Astrocyte of the spinal cord (primary cell): ENCODE results near the gene CLEC2B.

Experiments used
- DNase-seq: peaks from one replicate; pipeline ENCODE4 v3.0.0; 2011; ENCODE audit warnings: low read depth, low spot score
- H3K4me3 ChIP-seq: 2 replicates; pipeline ENCODE4 v1.5.1; 2011; ENCODE audit warnings: low read depth, mild to moderate bottlenecking, low read length, moderate library complexity
- in situ Hi-C: cut with HindIII; loops from 2 replicates; pipeline ENCODE4 v1.10.0; 2017; ENCODE audit warnings: low sequenced_read_pairs
- TF ChIP-seq, protein P1 (sequence below): IDR thresholded peaks from 2 replicates; pipeline ENCODE4 v1.5.1; 2012; ENCODE audit warnings: low read depth, mild to moderate bottlenecking, low read length, inconsistent platforms

Gene CLEC2B

DNA sequence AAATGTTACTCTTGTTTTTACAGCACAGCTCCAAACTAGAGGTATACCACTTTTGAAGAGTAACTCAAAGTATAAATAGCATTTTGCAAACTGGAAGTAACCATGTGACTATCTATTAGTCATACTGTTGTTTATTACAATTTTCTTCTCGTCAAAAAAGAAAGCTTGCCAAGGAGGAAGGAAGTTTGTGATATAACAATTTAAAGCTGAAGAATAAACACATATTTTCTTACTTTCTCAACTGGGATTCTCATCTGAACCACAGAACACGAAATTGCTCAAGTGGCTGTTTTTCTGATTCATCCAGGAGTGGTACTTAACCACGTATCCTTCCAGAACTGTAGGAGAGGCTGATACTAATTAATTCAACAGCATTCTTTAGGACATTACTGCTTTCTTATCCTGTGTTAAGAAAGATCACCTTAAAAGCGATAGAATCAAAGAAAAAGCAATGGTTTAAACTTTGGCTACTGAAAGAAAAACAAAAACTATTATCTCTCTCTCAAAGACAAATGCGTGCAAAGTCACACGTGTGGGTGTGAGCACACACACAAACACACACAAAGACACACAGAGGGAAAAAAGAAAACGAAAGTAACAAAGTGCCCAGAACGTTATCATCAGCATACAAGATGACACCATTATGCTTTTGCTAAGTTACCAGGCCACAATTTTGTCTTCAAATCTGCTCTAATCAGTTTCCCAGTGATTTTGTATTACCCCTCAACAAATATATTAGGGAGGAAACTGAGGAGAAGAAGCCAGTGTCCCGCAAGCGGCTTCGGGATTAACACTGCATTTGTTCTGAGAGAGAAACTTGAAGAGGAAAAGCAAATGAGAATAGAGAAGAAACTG is at the start of gene CLEC2B:
CLEC2B (minus strand) TSS at position 48 of the 855 bp plus-strand sequence.
- in situ Hi-C loops, result no loop called here
- H3K4me3 ChIP-seq, result peak within 1 kb of the TSS; percentile 46
- peak; percentile 83 for DNase-seq
- TF ChIP-seq, protein P1, sequence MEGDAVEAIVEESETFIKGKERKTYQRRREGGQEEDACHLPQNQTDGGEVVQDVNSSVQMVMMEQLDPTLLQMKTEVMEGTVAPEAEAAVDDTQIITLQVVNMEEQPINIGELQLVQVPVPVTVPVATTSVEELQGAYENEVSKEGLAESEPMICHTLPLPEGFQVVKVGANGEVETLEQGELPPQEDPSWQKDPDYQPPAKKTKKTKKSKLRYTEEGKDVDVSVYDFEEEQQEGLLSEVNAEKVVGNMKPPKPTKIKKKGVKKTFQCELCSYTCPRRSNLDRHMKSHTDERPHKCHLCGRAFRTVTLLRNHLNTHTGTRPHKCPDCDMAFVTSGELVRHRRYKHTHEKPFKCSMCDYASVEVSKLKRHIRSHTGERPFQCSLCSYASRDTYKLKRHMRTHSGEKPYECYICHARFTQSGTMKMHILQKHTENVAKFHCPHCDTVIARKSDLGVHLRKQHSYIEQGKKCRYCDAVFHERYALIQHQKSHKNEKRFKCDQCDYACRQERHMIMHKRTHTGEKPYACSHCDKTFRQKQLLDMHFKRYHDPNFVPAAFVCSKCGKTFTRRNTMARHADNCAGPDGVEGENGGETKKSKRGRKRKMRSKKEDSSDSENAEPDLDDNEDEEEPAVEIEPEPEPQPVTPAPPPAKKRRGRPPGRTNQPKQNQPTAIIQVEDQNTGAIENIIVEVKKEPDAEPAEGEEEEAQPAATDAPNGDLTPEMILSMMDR, result no peak

DNA sequence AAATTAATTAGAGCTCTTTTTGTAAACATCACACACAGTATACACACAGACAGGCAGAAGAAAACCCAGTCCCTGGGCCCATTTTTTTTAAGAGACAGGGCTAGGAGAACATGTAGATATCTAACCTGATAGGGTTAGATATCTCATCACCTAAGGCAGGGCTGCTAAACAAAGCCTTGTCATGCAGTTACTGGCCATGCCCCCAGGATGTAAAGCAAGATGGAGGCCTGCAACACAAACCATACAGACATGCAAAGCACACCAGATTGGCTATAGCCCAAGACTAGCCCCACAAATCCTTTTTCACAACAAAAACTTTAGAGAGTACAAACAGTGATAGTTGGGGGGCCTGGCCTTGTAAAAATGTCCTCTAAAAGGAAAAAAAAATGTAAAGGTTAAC is 42.6 kb upstream of the CLEC2B start:
- no peak for DNase-seq
- in situ Hi-C loops, result no loop called here
- TF ChIP-seq, protein P1, result no peak
- no peak overlapping the region for H3K4me3 ChIP-seq

DNA sequence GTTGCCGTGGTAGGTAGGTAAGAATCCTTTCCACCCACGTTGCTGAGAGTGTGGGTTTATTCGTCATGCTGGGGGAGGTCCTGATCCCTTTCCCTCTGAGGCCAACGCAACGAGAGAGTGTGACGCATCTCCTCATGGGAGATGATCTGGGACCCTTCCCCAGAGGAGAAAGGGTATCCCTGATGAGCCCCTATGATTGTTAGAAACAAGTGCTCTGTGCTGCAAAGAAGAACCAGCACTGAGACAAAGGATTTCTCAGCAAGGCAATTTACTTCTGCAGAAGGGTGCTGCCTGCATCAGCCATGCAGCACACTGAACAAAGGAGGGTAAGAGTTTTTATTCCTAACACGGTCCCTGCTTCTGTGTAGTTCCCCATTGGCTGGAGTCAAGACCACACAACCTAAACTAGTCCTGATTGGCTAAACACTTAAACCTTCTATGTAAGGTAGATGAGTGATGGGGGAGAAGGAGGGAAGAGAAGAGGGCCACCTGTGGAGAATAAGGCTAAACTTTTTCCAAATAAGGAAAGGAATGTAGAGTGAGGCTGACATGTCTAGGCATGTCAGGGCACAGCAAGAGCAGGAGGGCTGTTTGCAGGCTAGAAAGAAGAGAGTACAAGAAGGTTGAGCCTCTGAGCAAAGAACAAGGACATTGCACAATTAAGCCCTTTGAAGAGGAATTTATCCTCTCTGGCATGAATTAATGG is 41.7 kb upstream of the CLEC2B start:
- no peak overlapping the region for H3K4me3 ChIP-seq
- in situ Hi-C loops, result no loop called here
- TF ChIP-seq, protein P1, result no peak
- no peak for DNase-seq

DNA sequence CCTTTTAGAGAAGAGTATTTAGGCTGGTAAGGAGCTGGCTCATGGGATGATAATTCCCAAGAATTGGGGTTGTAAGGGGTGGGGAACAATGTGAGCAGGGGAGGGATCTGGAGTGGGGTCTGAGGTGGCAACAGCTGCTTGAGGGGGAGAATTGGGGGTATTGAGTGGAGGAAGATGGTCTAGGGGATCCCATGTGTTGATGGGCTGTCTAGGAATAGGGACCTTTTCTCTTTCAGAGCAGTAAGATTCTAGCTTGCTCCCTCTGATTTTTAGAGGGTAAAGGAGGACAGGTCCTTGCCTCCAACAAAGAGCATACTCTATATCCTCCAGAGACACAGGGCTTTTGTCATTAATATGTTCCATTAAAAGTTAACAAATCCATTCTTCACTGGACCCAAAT is 40.6 kb upstream of the CLEC2B start:
- TF ChIP-seq, protein P1, result no peak
- no peak for DNase-seq
- in situ Hi-C loops, result no loop called here
- H3K4me3 ChIP-seq, result no peak overlapping the region

GRCh38 chr12:9908350-9908749 is 39.2 kb upstream of the CLEC2B start:
- in situ Hi-C loops, result no loop called here
- TF ChIP-seq, protein P1, result no peak
- no peak for DNase-seq

DNA sequence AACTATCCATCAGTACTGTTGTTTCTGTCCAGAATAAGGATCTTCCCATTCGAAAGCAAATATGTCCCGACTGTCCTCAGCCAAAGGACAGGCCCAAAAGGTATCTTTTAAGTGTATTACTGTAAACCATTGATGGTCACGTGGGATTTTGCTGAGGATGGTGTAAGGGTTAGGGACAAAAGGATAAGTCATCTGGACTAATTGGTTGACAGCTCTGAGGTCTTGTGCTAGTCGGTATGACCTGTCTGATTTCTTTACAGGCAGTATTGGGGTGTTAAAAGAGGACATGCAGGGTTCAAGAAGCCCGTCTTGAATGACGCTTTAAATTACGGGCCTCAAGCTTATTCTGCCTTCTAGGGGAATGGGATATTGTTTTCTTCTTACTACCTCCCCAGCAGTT is 38.6 kb upstream of the CLEC2B start:
- TF ChIP-seq, protein P1, result no peak
- no peak for DNase-seq
- in situ Hi-C loops, result no loop called here
- no peak overlapping the region for H3K4me3 ChIP-seq

More at GRCh38 chr12:9908350-9908749, 39.2 kb upstream of the CLEC2B start:
- H3K4me3 ChIP-seq, result no peak overlapping the region
